H1 (cell line): ENCODE results near the gene KCNMA1. TPM values are rescaled to one million over a fixed set of nuclear protein-coding genes. Genes with fewer than 3 reads are reported as not detected.

Source experiments
- CTCF ChIA-PET: fragments of 300-600 bp; sonication (Branson Sonifier 250); formaldehyde crosslinking; loops from one replicate; lab custom pipeline; 2021; ENCODE audit not compliant: partially characterized antibody; lab: Charles Lee
- POLR2A ChIA-PET: fragments of 300-600 bp; sonication (Branson Sonifier 250); formaldehyde crosslinking; loops from one replicate; lab custom pipeline; 2021; ENCODE audit warnings: inconsistent platforms; ENCODE audit not compliant: partially characterized antibody; lab: Charles Lee
- DNase-seq, 2 experiments: peaks; one replicate each; pipeline versions ENCODE4 v3.0.0 to v3.0.0-alpha.2; 2010 to 2022; ENCODE audit warnings: low spot score in 2 of 2, low read depth in 1 of 2, mixed read lengths in 1 of 2
- FAIRE-seq: peaks from 2 replicates; lab custom pipeline; 2011; peaks lifted over from hg19 to GRCh38; lab: Jason Lieb, UNC
- H2AFZ ChIP-seq: 2 replicates; pipeline ENCODE4 v1.8.1; 2012; ENCODE audit warnings: low read length, inconsistent platforms
- H2AK5ac ChIP-seq: 2 replicates; pipeline ENCODE4 v1.6.1; 2013; ENCODE audit warnings: low read depth, low read length
- H2BK120ac ChIP-seq: replicated peaks from 2 replicates; pipeline ENCODE3; 2013; ENCODE audit warnings: low read depth, low read length, inconsistent platforms
- H2BK12ac ChIP-seq: 2 replicates; pipeline ENCODE4 v1.6.1; 2013; ENCODE audit warnings: low read depth, low read length
- H2BK15ac ChIP-seq: 2 replicates; pipeline ENCODE4 v1.6.1; 2013; ENCODE audit warnings: low read length
- H2BK20ac ChIP-seq: 2 replicates; pipeline ENCODE4 v1.6.1; 2013; ENCODE audit warnings: low read length
- H2BK5ac ChIP-seq: 2 replicates; pipeline ENCODE4 v1.6.1; 2013; ENCODE audit warnings: low read depth, low read length
- H3K14ac ChIP-seq: 2 replicates; pipeline ENCODE4 v1.6.1; 2013; ENCODE audit warnings: inconsistent platforms; ENCODE audit not compliant: insufficient read length
- H3K18ac ChIP-seq: 2 replicates; pipeline ENCODE4 v1.6.1; 2013; ENCODE audit warnings: low read length; ENCODE audit errors: extremely low read depth
- H3K23ac ChIP-seq: 2 replicates; pipeline ENCODE4 v1.6.1; 2013; ENCODE audit warnings: inconsistent platforms; ENCODE audit not compliant: insufficient read length
- H3K23me2 ChIP-seq: 2 replicates; pipeline ENCODE4 v1.6.1; 2013; ENCODE audit warnings: low read depth, low read length
- H3K27ac ChIP-seq: 2 replicates; pipeline ENCODE4 v1.6.1; 2011; ENCODE audit warnings: low read depth, low read length, inconsistent platforms
- H3K27me3 ChIP-seq, 4 experiments: replicated peaks in 1 of 4; 1 replicate in 1 of 4; 2 replicates in 3 of 4; pipeline versions ENCODE4 v1.6.1 to v1.8.1; 2011 to 2013; ENCODE audit warnings: low read length in 3 of 4, mild to moderate bottlenecking in 3 of 4, inconsistent platforms in 2 of 4, mixed read lengths in 2 of 4, moderate library complexity in 1 of 4; ENCODE audit not compliant: control insufficient read depth in 3 of 4, insufficient read depth in 3 of 4; ENCODE audit errors: extremely low read depth in 1 of 4
- H3K36me3 ChIP-seq, 4 experiments: 2 replicates each; pipeline versions ENCODE4 v1.6.1 to v1.8.1; 2011 to 2013; ENCODE audit warnings: mild to moderate bottlenecking in 4 of 4, low read length in 3 of 4, moderate library complexity in 2 of 4, control low read depth in 1 of 4, inconsistent platforms in 1 of 4; ENCODE audit not compliant: insufficient read depth in 4 of 4, control insufficient read depth in 2 of 4
- H3K4ac ChIP-seq: replicated peaks from 2 replicates; pipeline ENCODE3; 2013; ENCODE audit warnings: low read length, low read depth, mixed read lengths, inconsistent platforms; ENCODE audit not compliant: insufficient read length
- H3K4me1 ChIP-seq, 4 experiments: replicated peaks in 1 of 4; 1 replicate in 1 of 4; 2 replicates in 3 of 4; pipeline versions ENCODE4 v1.6.1 to v1.8.1; 2011 to 2013; ENCODE audit warnings: low read length in 3 of 4, inconsistent platforms in 2 of 4, mixed read lengths in 1 of 4; ENCODE audit not compliant: insufficient read depth in 4 of 4, control insufficient read depth in 3 of 4
- H3K4me2 ChIP-seq, 2 experiments: 2 replicates each; pipeline versions ENCODE4 v1.6.1 to v1.8.1; 2011 to 2013; ENCODE audit warnings: low read depth in 2 of 2, low read length in 2 of 2, control low read depth in 1 of 2, inconsistent platforms in 1 of 2, mild to moderate bottlenecking in 1 of 2; ENCODE audit not compliant: insufficient read depth in 1 of 2
- H3K4me3 ChIP-seq, 4 experiments: fragments of 200-600, 300-600 bp in 1 of 4; sonication (generic), shearing (Covaris generic), sonication (Bioruptor Twin) in 1 of 4; 2 replicates each; pipeline versions ENCODE4 v1.5.1 to v1.8.1; 2011 to 2016; ENCODE audit warnings: low read length in 4 of 4, low read depth in 3 of 4, control low read depth in 2 of 4, inconsistent platforms in 2 of 4, mild to moderate bottlenecking in 2 of 4, mixed read lengths in 1 of 4, moderate library complexity in 1 of 4; ENCODE audit not compliant: insufficient read depth in 2 of 4; ENCODE audit errors: extremely low read depth in 1 of 4
- H3K56ac ChIP-seq: replicated peaks from 2 replicates; pipeline ENCODE3; 2013; ENCODE audit warnings: low read depth, mild to moderate bottlenecking, mixed read lengths, low read length, inconsistent platforms; ENCODE audit not compliant: insufficient read length
- H3K79me1 ChIP-seq: 2 replicates; pipeline ENCODE4 v1.6.1; 2013; ENCODE audit warnings: low read depth, low read length, control low read depth
- H3K79me2 ChIP-seq, 2 experiments: 2 replicates each; pipeline versions ENCODE4 v1.6.1 to v1.8.1; 2012 to 2013; ENCODE audit warnings: low read length in 2 of 2, mild to moderate bottlenecking in 2 of 2, inconsistent platforms in 1 of 2; ENCODE audit not compliant: insufficient read depth in 2 of 2, control insufficient read depth in 1 of 2
- H3K9ac ChIP-seq, 4 experiments: replicated peaks in 1 of 4; 1 replicate in 1 of 4; 2 replicates in 3 of 4; pipeline versions ENCODE4 v1.6.1 to v1.8.1; 2011 to 2013; ENCODE audit warnings: low read depth in 3 of 4, low read length in 3 of 4, control low read depth in 2 of 4, mild to moderate bottlenecking in 2 of 4, moderate library complexity in 2 of 4, inconsistent platforms in 1 of 4; ENCODE audit errors: extremely low read depth in 1 of 4
- H3K9me3 ChIP-seq, 2 experiments: 2 replicates each; pipeline versions ENCODE4 v1.6.1 to v1.8.1; 2012 to 2013; ENCODE audit warnings: mild to moderate bottlenecking in 2 of 2, moderate library complexity in 2 of 2, control low read depth in 1 of 2, inconsistent platforms in 1 of 2, low read depth in 1 of 2, low read length in 1 of 2, mixed read lengths in 1 of 2; ENCODE audit not compliant: insufficient read depth in 2 of 2
- H4K20me1 ChIP-seq, 2 experiments: replicated peaks in 1 of 2; 2 replicates each; pipeline versions ENCODE3 to v1.8.1; 2011 to 2013; ENCODE audit warnings: inconsistent platforms in 2 of 2, low read length in 2 of 2, mild to moderate bottlenecking in 1 of 2; ENCODE audit not compliant: insufficient read depth in 2 of 2, control insufficient read depth in 1 of 2
- H4K5ac ChIP-seq: 2 replicates; pipeline ENCODE4 v1.6.1; 2013; ENCODE audit warnings: low read length, low read depth, mixed read lengths, inconsistent platforms; ENCODE audit not compliant: insufficient read length
- H4K8ac ChIP-seq: 2 replicates; pipeline ENCODE4 v1.8.0; 2013; ENCODE audit warnings: mild to moderate bottlenecking, moderate library complexity, low read length, inconsistent platforms; ENCODE audit not compliant: insufficient read depth; ENCODE audit errors: extremely low read depth
- H4K91ac ChIP-seq: replicated peaks from 2 replicates; pipeline ENCODE3; 2013; ENCODE audit warnings: low read length, mixed read lengths, inconsistent platforms; ENCODE audit not compliant: insufficient read length
- ASH2L ChIP-seq: fragments of 200-600, 300-600 bp; sonication (generic); IDR thresholded peaks from one replicate; pipeline ENCODE4 v1.7.1; 2017; ENCODE audit warnings: low read length
- FOSL1 ChIP-seq: IDR thresholded peaks from 2 replicates; pipeline ENCODE4 v1.6.1; 2011; ENCODE audit warnings: mild to moderate bottlenecking, low read depth, low read length, moderate library complexity; ENCODE audit not compliant: insufficient read depth
- GTF2F1 ChIP-seq: IDR thresholded peaks from 2 replicates; pipeline ENCODE4 v1.6.1; 2012; ENCODE audit warnings: low read depth, low read length, improper control_type of control experiment, borderline replicate concordance
- HDAC6 ChIP-seq: IDR thresholded peaks from one replicate; pipeline ENCODE4 v1.7.1; 2012; ENCODE audit warnings: low read depth, mild to moderate bottlenecking, inconsistent platforms, low read length, moderate library complexity
- POLR2AphosphoS5 ChIP-seq: IDR thresholded peaks from 2 replicates; pipeline ENCODE4 v1.6.1; 2011; ENCODE audit warnings: low read depth, low read length
- WGBS, 2 experiments: shearing (Covaris generic) in 1 of 2; methylation state at CpG; one replicate each; pipeline versions ENCODE4 v1.1.6 to v1.1.7; 2013 to 2015; ENCODE audit warnings: low lambda C conversion rate in 2 of 2, mixed read lengths in 2 of 2, inconsistent platforms in 1 of 2, low coverage in 1 of 2, missing lambda C conversion rate in 1 of 2; ENCODE audit not compliant: insufficient replicate concordance in 2 of 2, insufficient coverage in 1 of 2, insufficient read length in 1 of 2; ENCODE audit errors: extremely low coverage in 1 of 2, missing lambda C conversion rate in 1 of 2; 5-methylcytosine and 5-hydroxymethylcytosine counted together
- polyA plus RNA-seq, 7 experiments: library from polyadenylated mRNA; depleted of rRNA in 3 of 7; stranded (reverse) in 5 of 7; unstranded in 2 of 7; fragments of >200 nt in 5 of 7; fragments of 200-250 nt in 2 of 7; gene quantifications; 1 replicate in 5 of 7; 2 replicates in 1 of 7; 4 replicates in 1 of 7; pipeline versions ENCODE4 v1.2.1 to v1.2.3, GENCODE V29; 2011 to 2013; ENCODE audit warnings: missing spikeins in 2 of 7, mixed read lengths in 2 of 7
- total RNA-seq: library from RNA; stranded (reverse); fragmentation: NEBNext Ultra II Directional; extraction: Animal tissue kit (Norgen Biotek cat#: 25700); gene quantifications from 2 replicates; pipeline ENCODE4 v1.2.1, GENCODE V29; 2021

The KCNMA1 gene
- total and polyA plus RNA-seq, 2 of the 8 experiments (the other 6 are each of a cell fraction or from before 2014, with no cell fraction given): 10.2 to 11.1 TPM

- Histone ChIP-seq H2BK5ac (no peak overlapping the region), H3K4me1 (peaks cover 7 to 18% (median 13%) of the 10 kb centered on the region in 4 experiments), H3K79me2 (no peaks in the 10 kb centered on the region), H3K56ac (no peak overlapping the region), H3K18ac (no peak overlapping the region), H3K9ac (no peak overlapping the region), H3K4me3 (no peak overlapping the region), H2AFZ (no peak overlapping the region), H3K23ac (no peak overlapping the region), H3K27ac (no peak overlapping the region), H4K5ac (no peak overlapping the region), H3K14ac (no peak overlapping the region), H3K4me2 (no peak overlapping the region), H3K4ac (no peak overlapping the region), H3K9me3 (no peaks in the 10 kb centered on the region), H4K8ac (no peak overlapping the region), H3K36me3 (no peaks in the 10 kb centered on the region), H2BK120ac (no peak overlapping the region), H3K27me3 (no peaks in the 10 kb centered on the region), H4K91ac (no peak overlapping the region), H2AK5ac (no peak overlapping the region), H2BK12ac (0 out of 2 replicates have a peak overlapping the region, but pooled peaks have one; percentile 44), H4K20me1 (no peaks in the 10 kb centered on the region), H2BK20ac (no peak overlapping the region), H2BK15ac (no peak overlapping the region), H3K23me2 (no peaks in the 10 kb centered on the region), H3K79me1 (no peaks in the 10 kb centered on the region)
- ChIA-PET POLR2A (no interaction called here), CTCF (interaction anchor here (1.0 to 5.2 kb wide), 3 partner anchors 8 to 42 kb away, joined by 3 to 25 read pairs (median 7); no protein-coding TSS in a partner anchor)
- FAIRE-seq: no peak
- 67% methylated on average over 3 of the region's 3 CpGs; no CpG with 5 or more reads in 1 of the 2 experiments for WGBS, 2 experiments
- DNase-seq: no peak
- no peak for TF ChIP-seq HDAC6
- TF ChIP-seq FOSL1: no peak
- no peak for TF ChIP-seq GTF2F1
- no peak for TF ChIP-seq ASH2L
- TF ChIP-seq POLR2AphosphoS5: no peak
Measured at GRCh38 chr10:77079592-77080300, 557.9 kb downstream of the KCNMA1 start.
